Measurements from ENCODE around the gene TLCD5.

TLCD5 gene

DNA sequence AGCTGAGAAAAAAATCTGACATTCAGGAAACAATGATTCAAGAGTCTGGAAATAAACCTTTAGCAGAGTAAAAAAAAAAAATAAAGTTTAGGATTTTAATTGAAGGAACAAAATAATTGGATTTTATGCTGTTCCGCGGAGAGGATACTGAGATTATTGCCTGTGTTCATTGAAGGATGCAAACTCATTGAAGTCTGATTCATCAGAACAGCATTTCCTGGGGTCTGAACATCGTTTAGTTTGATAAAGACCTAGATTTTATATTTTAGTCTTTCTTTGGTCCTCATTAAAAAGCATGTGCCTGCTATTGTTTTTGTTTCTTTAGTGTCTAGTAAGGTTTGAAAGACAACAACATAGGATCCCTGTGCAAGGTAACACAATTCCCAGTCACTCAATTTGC, 4.5 kb downstream of the TLCD5 start:
- H3K9me3 ChIP-seq = no peaks in the 10 kb centered on the region
- H3K36me3 ChIP-seq = peaks cover 7 to 17% (median 14%) of the 10 kb centered on the region in 3 donors
- peaks cover 0 to 69% (median 48%) of the 10 kb centered on the region in 4 donors for H3K4me1 ChIP-seq
- H3K27ac ChIP-seq = no peak overlapping the region
- H3K27me3 ChIP-seq = no peaks in the 10 kb centered on the region
- DNase-seq = no peak
- H3K4me3 ChIP-seq = no peak overlapping the region
- intact Hi-C loops (cut with DNase I; ENCODE audit: low total_unique reads) = no loop called here
- TF ChIP-seq, protein P1, sequence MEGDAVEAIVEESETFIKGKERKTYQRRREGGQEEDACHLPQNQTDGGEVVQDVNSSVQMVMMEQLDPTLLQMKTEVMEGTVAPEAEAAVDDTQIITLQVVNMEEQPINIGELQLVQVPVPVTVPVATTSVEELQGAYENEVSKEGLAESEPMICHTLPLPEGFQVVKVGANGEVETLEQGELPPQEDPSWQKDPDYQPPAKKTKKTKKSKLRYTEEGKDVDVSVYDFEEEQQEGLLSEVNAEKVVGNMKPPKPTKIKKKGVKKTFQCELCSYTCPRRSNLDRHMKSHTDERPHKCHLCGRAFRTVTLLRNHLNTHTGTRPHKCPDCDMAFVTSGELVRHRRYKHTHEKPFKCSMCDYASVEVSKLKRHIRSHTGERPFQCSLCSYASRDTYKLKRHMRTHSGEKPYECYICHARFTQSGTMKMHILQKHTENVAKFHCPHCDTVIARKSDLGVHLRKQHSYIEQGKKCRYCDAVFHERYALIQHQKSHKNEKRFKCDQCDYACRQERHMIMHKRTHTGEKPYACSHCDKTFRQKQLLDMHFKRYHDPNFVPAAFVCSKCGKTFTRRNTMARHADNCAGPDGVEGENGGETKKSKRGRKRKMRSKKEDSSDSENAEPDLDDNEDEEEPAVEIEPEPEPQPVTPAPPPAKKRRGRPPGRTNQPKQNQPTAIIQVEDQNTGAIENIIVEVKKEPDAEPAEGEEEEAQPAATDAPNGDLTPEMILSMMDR (IDR thresholded peaks at IDR 0.05) = no peak

- intact Hi-C loops (cut with DNase I; ENCODE audit: low total_unique reads) = loop anchor here (10.0 kb wide), 1 partner anchor 105 kb away; no protein-coding TSS in a partner anchor
- H3K9me3 ChIP-seq = no peaks in the 10 kb centered on the region
- no peak for DNase-seq
- H3K4me1 ChIP-seq = peaks cover 0 to 70% (median 46%) of the 10 kb centered on the region in 4 donors
- H3K4me3 ChIP-seq = no peak overlapping the region
- no peaks in the 10 kb centered on the region for H3K27me3 ChIP-seq
- TF ChIP-seq, protein P1 (IDR thresholded peaks at IDR 0.05) = no peak
- H3K27ac ChIP-seq = no peak overlapping the region
- peaks cover 7 to 17% (median 14%) of the 10 kb centered on the region in 3 donors for H3K36me3 ChIP-seq
Measured at GRCh38 chr11:120330045-120330444, 4.9 kb downstream of the TLCD5 start.

DNA sequence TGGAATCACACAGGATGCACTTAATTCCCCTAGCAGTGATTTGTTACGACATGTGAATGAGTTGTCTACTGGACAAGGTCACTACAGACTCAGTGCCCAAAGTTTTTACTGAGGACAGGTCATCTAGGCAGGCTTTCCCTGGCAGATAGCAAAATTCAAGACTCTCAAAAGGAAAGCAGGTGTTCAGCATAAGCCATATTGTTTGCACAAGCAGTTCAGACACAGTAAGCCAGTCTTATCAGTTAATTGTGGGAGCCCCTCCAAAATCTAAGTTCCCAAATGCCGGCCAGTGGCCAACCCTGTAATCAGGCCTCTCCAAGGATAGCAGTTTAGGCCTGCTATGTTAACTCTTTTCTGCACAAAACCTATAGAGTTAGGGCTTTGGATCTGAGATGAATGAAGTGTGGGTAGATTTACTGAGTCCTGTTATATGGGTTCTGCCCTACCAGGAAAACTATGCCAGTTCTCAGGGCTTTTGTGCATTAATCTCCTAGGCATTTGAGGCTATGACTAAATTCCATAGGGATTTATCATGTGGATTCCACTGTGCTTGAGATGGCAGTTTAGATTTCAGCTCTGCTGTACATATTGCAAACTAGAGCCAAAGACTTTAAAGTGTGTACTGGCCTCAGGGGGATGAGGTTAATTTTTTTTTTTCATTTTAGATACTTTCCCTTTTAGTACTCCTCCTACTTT, 6.3 kb downstream of the TLCD5 start:
- H3K4me1 ChIP-seq = peaks cover 0 to 66% (median 42%) of the 10 kb centered on the region in 4 donors
- peak overlapping the region; percentile 96 to 98 for H3K27ac ChIP-seq
- DNase-seq = no peak
- H3K4me3 ChIP-seq = no peak overlapping the region
- intact Hi-C loops (cut with DNase I; ENCODE audit: low total_unique reads) = loop anchor here (10.0 kb wide), 1 partner anchor 103 kb away; no protein-coding TSS in a partner anchor
- TF ChIP-seq, protein P1 (IDR thresholded peaks at IDR 0.05) = no peak
- H3K36me3 ChIP-seq = peaks cover 7 to 17% (median 14%) of the 10 kb centered on the region in 3 donors
- H3K27me3 ChIP-seq = no peaks in the 10 kb centered on the region
- H3K9me3 ChIP-seq = no peaks in the 10 kb centered on the region

DNA sequence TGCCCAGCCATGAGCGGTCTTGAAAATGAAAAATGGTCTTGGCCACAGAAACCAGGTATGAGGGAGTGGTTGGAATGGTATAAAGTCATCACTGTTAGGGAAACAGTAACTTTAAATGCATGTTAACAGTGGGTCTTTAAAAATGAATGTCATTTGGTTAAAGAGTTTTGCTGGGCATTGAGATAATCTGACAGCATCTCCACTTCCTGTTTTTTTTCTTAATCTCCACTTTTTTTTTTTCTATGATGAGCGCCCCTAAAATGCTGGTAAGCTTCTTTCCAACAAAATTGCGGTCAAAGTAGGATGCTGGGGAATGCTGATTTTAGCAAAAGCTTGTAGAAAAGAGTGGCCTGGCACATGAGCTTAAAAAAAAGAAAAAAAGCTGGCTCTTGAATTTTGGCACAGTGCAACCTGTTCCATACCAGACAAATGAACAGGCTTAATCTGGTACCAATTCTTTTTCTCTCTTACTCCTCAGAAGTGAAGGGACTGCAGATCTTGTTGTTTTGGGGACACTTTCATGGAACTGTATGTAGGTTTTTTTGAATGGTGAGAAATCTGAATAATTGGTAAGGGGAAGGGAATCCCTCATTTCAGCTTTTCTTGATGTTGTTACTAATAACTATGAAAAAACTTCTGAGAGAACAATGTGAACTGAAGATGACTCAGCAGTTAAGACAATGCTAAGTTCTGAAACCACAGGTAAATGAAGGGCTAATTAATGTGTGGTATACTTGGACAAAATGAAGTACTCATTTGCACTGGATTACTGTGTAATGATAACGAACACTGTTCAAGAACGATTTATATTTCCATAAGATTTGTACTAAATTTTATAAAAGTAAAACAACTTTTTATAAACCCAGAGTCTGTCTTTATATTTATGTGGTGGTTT, 8.0 kb downstream of the TLCD5 start:
- Histone ChIP-seq H3K9me3 (no peaks in the 10 kb centered on the region), H3K27me3 (no peaks in the 10 kb centered on the region), H3K27ac (peak overlapping the region; percentile 96 to 98), H3K4me1 (peaks cover 0 to 50% (median 28%) of the 10 kb centered on the region in 4 donors), H3K4me3 (no peak overlapping the region), H3K36me3 (peaks cover 7 to 17% (median 14%) of the 10 kb centered on the region in 3 donors)
- intact Hi-C loops (cut with DNase I; ENCODE audit: low total_unique reads) = loop anchor here (10.0 kb wide), 1 partner anchor 102 kb away; no protein-coding TSS in a partner anchor
- no peak for DNase-seq
- TF ChIP-seq, protein P1 (IDR thresholded peaks at IDR 0.05) = no peak

GRCh38 chr11:120333801-120334200, 8.7 kb downstream of the TLCD5 start:
- peaks cover 0 to 51% (median 28%) of the 10 kb centered on the region in 4 donors for H3K4me1 ChIP-seq
- intact Hi-C loops (cut with DNase I; ENCODE audit: low total_unique reads) = loop anchor here (10.0 kb wide), 1 partner anchor 101 kb away; no protein-coding TSS in a partner anchor

More at GRCh38 chr11:120333801-120334200, 8.7 kb downstream of the TLCD5 start:
- DNase-seq = no peak
- Histone ChIP-seq H3K4me3 (no peak overlapping the region), H3K36me3 (peaks cover 7 to 17% (median 14%) of the 10 kb centered on the region in 3 donors), H3K9me3 (no peaks in the 10 kb centered on the region), H3K27ac (peak overlapping the region; percentile 96 to 98), H3K27me3 (no peaks in the 10 kb centered on the region)
- TF ChIP-seq, protein P1 (IDR thresholded peaks at IDR 0.05) = no peak
